GM10266 (cell line): ENCODE data around the gene LRRN3.

Source experiments
- DNase-seq: peaks from one replicate; pipeline ENCODE4 v3.0.0; 2012; ENCODE audit errors: extremely low spot score
- TF ChIP-seq, protein P1 (sequence below): IDR thresholded peaks from 2 replicates; pipeline ENCODE4 v1.5.1; 2012; ENCODE audit warnings: mild to moderate bottlenecking, low read depth; ENCODE audit not compliant: control insufficient read depth, insufficient read depth; ENCODE audit errors: missing control alignments

Gene LRRN3

DNA sequence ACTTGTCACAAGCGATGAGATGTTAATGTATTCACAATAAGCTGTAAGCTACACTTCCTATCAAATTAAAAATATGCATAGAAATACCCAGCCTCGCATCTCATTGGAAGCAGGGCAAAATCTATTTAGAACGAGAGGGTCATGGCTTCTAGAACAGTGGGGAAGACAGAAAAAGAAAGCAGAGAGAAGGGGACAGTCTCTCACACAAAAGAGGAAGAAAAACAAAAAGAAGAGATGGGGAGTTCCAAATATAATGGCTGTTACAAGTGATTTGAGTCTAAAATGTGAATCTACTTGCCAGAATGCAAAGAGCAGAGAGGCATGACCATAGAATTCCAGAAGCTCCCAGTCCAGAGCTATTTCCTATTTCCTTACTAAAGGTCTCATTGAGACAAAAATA, 13.8 kb downstream of the LRRN3 start:
- TF ChIP-seq, protein P1, sequence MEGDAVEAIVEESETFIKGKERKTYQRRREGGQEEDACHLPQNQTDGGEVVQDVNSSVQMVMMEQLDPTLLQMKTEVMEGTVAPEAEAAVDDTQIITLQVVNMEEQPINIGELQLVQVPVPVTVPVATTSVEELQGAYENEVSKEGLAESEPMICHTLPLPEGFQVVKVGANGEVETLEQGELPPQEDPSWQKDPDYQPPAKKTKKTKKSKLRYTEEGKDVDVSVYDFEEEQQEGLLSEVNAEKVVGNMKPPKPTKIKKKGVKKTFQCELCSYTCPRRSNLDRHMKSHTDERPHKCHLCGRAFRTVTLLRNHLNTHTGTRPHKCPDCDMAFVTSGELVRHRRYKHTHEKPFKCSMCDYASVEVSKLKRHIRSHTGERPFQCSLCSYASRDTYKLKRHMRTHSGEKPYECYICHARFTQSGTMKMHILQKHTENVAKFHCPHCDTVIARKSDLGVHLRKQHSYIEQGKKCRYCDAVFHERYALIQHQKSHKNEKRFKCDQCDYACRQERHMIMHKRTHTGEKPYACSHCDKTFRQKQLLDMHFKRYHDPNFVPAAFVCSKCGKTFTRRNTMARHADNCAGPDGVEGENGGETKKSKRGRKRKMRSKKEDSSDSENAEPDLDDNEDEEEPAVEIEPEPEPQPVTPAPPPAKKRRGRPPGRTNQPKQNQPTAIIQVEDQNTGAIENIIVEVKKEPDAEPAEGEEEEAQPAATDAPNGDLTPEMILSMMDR = no peak
- DNase-seq = no peak

DNA sequence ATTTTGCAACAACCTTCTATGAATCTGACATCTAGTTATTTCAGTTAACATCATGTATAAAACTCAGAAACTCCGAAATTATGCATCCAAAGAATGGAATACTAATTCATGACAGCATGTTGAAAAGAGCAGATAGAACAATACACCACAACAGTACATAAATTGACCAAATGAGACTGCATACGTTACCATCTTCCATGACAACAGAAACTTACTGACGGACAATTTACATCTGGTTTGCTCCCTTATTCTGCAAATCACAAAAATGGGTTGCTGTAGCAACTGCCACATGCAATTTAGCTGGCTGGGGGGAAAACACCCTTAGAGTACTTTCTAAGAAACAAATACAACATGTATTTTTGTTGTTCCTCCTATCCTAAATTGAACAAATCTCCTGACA, 14.3 kb downstream of the LRRN3 start:
- TF ChIP-seq, protein P1 = no peak
- no peak for DNase-seq

DNA sequence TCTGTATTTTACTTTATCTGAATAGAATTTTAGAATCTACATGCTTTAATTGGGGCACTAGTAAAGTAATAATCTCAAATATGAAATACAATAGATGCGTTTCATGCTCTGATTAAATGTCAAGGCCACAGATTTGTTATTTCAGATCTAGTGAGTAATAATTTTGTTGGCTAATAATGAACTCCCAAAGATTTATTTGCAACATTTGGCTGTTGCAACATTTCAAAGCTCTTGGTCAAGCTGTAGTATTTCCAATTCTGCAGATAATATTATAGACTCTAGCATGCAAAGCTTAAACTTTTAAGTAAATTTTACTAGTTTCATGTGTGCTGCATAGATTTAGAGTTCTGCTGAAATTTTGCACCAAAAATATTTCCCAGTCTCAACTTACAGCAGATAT, 16.7 kb downstream of the LRRN3 start:
- TF ChIP-seq, protein P1 = no peak
- DNase-seq = no peak

GRCh38 chr7:111108000-111108399, 17.1 kb downstream of the LRRN3 start:
- DNase-seq = no peak
- TF ChIP-seq, protein P1 = no peak

DNA sequence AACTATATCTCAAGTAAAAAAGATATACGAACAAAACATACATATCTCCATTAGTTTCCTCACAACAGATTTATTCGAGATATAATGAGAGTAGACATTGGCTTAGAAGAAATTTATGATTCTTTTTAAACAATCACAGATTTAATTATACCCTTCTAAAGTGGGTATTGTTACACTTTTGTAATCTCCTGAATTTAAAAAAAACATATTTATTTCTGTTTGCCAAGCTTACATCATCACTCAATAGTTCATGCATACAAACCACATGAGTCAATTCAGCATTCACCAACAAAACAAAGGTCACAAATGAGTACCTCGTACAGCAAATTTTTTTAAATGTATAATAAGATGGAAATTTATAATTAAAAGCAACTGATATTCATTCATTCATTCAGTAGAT, 17.6 kb downstream of the LRRN3 start:
- no peak for DNase-seq
- TF ChIP-seq, protein P1 = no peak

DNA sequence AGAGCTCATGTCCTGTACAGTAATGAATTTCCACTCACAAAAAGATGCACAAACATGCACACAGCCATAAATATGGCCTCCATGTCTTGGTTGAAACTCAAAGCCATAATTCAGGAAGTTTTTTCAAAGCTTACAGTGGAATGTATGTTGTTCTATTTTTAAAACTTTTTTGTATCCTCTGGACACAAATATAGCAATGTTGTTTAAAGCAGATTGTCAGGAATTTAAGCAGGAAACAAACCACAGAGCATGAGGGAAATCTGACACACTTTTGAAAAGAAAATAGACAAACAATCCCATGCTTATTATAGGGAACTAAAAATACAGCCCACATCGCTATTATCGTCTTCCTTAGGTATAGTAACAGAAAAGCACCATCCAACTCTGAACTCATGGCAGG, 21.5 kb downstream of the LRRN3 start:
- TF ChIP-seq, protein P1 = no peak
- no peak for DNase-seq

GRCh38 chr7:111113263-111114017, 22.5 kb downstream of the LRRN3 start:
- no peak for DNase-seq
- TF ChIP-seq, protein P1 = no peak
